ENCODE data around the gene TMTC3.
"Not testable (repeated sequence)": the region's sequence is repeated elsewhere in the genome, so short reads cannot be mapped to it uniquely, and the experiment has no call there.

TMTC3 gene

GRCh38 chr12:88141774-88142609 is at the start of gene TMTC3, which contains the start of gene CEP290:
Gene TMTC3, plus strand, starts transcription at chr12:88142307. Its CDS starts 6,009 bp downstream, at chr12:88148316.
Gene CEP290, minus strand, starts transcription at chr12:88142088. Its CDS starts 781 bp downstream, at chr12:88141307.
- DNase-seq = peak; percentile 98

DNA sequence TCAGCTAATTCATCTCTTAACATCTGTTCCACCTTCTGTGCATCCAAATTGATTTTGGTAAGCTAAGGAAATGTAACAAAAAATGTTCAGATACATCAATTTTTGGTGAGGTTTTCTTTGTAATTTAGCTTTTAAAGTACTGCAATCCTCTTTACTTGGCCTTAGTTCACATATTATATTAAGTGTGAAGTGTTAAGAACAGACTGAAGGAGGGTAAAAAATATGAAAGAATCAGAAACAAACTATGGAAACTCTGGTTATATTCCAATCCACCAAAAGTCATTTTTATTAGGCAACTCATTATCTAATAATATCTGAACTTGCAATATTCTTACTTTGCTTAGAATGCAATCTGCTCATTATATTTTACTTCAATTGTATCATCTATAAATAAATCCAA is 49.3 kb upstream of the TMTC3 start:
- no peak for DNase-seq

- DNase-seq = no peak
These were observed 48.5 kb upstream of the TMTC3 start for GRCh38 chr12:88093573-88093972.

- DNase-seq = no peak
These were observed 34.1 kb upstream of the TMTC3 start for GRCh38 chr12:88108021-88108420.

GRCh38 chr12:88111074-88111652 is 30.9 kb upstream of the TMTC3 start:
- DNase-seq = peak in 1 of 2 experiments; percentile 1

GRCh38 chr12:88113871-88114270 is 28.2 kb upstream of the TMTC3 start:
- DNase-seq = no peak

DNA sequence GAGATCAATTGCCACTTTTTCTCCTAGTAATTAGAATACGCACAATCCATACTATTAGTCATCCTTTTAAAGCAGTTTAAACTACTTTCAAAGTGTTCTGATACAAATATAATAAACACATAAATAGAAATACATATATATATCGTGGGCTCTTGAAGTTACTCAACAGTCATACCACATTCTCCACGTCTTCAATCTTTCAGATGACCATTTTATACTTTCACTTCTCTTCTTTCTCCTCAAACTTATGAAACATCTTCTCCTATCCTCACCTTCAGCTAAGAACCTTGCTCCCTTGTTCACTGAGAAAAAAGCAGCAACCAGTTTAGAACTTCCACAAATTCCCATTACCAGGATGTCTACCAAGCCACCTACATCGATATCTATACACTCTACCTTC is 19.4 kb upstream of the TMTC3 start:
- no peak for DNase-seq

- no peak for DNase-seq
These were observed 15.0 kb upstream of the TMTC3 start for GRCh38 chr12:88127099-88127498.

DNA sequence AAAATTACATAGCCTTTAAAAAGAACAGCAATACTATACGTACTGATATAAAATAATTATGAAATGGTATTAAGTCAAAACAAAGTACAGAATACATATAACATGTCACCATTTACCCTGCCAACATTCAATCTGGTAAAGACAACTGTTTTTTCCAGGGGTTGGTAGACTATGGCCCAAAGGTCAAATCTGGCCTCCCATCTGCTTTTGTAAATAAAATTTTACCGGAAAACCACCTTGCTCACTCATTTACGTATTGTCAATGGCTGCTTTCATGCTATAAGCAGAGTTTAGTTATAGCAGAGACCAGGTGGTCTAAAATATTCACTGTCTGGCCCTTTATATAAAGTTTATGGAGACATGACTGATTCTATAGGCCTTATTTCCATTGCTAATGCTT is 14.3 kb upstream of the TMTC3 start:
- DNase-seq = no peak

DNA sequence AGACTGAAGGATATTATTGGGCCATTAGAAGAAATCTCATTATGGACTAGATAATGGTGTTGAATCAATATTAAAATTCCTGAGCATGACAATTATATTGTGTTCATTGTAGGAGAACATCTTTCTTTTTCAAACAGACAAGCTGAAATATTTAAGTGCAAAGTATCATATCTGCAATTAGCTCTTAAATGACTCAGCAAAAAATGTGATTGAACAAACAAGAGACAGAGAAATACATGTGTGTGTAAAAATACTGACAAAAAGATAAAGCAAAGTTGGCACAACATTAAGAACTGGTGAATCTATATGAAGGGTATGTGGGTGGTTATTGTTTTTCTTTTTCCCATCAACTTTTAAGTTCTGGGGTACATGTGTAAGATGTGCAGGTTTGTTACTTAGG is 9.7 kb upstream of the TMTC3 start:
- no peak for DNase-seq

GRCh38 chr12:88133181-88133580 is 8.9 kb upstream of the TMTC3 start:
- DNase-seq = not testable (repeated sequence)

- not testable (repeated sequence) for DNase-seq
These were observed 2.4 kb upstream of the TMTC3 start for GRCh38 chr12:88139711-88140110.

- no peak for DNase-seq
These were observed 708 bp upstream of the TMTC3 start for GRCh38 chr12:88141425-88141773.

- no peak for DNase-seq
These were observed 494 bp downstream of the TMTC3 start for GRCh38 chr12:88142610-88142991.

DNA sequence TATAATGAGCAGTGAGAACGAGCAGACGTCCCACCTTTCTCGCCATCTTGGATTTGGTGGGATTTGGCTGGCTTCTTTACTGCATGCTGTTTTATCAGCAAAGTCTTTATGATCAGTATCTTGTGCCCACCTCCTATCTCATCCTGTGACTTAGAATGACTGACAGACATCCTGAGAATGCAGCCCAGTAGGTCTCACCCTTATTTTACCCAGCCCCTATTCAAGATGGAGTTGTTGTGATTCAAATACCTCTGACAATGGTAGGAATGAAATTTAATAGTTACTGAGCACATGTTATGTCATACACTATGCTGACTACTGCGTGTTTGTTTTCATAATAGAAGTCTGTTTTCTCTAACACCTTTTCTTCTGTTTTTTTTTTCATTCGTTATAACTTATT is 1.9 kb downstream of the TMTC3 start:
- DNase-seq = no peak

DNA sequence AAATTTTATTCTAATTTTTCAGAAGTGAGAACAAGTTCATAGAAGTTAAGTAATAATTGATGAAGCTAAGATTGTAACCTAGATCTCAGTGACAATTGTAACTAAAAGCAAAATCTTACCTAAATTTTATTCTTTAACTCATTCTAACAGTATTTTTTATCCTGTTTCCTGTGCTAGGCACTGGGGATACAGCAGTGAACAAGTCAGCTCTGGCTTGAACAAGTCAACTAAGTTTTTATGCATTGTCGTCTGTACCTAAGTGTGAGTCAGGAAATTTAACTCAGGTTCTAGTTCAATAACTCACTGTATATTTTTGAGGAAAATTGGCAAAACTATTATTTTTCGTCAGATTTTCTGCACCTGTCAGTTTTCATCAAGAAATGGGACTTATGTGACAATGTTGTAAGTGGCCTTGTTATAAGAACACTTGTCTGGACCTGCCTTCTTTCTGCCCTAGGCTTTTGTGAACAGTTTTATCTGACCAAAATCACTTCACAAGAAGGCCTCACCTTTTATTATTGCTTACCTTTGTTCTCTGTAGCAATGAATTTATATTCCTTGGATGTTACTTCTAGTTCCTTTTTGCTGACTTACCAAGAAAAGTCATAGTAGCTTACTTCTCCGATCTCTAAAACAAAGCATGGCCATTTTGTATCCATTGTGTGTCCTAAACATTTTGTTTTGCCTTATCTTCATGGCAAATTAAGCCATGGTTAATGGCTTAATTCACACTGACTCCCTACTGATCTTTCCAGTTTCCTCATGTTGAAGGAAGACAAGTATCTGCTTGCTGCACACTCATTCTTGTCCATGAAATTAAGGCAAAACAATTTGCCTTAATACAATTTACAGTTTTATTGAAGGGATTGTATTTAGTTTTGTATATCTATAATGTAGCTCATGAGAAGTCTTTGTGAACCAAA is 2.7 kb downstream of the TMTC3 start:
- DNase-seq = no peak

DNA sequence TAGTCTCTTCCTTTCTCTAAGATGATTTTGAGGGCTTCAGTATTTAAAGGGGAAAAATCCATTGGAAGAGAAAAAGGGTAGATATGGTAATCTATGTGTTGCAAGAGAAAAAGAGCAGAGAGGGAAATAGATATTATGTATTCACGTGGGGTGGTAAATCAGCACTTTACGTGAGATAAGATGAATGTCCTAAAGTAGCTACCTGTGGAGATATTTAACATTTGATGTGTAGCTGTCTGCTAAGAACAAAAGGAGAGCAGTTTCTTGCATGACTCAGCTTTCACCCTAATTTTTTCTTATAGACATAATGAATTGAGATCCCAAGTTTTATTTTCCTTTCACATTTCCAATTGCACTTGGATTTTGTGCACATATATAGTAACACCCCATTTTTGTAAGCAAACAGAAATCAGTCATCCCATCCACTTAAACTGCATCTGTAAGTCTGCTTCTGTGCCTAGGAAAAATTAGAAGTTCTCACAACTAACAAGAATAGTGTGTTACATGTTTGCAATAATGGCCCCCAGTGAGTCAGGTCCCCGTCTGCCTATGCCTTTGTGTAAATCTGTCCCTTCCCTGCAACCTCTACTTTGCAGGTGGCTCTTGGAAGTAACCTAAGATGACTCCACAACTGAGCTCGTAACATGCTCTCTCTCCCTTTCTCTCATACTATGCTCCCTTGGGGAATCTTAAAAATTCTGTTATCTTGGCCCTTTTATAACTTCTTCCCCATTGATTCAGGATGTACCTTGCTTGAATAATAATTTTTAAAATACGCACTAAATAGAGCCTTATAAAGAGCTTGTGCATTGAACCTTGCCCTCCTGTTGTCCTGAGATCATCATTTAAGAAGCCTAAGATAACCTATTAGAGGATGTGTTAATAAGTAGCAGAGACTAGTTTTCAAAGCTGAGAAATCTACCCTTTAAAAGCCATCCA is 3.7 kb downstream of the TMTC3 start:
- DNase-seq = no peak

DNA sequence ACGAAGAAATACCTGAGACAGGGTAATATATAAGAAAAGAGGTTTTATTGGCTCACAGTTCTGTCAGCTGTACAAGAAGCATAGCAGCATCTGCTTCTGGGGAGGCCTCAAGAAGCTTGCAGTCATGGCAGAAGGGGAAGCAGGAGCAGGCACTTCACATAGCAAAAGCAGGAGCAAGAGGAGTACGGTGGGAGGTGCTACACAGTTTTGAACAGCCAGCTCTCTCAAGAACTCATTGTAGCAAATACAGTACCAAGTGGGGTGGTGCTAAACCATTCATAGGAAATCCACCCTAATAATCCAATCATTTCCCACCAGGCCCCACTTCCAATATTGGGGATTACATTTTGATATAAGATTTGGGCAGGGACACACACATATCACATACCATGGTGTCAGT is 8.0 kb downstream of the TMTC3 start:
- DNase-seq = no peak

GRCh38 chr12:88153959-88154358 is 11.9 kb downstream of the TMTC3 start:
- peak; percentile 9 to 29 for DNase-seq

DNA sequence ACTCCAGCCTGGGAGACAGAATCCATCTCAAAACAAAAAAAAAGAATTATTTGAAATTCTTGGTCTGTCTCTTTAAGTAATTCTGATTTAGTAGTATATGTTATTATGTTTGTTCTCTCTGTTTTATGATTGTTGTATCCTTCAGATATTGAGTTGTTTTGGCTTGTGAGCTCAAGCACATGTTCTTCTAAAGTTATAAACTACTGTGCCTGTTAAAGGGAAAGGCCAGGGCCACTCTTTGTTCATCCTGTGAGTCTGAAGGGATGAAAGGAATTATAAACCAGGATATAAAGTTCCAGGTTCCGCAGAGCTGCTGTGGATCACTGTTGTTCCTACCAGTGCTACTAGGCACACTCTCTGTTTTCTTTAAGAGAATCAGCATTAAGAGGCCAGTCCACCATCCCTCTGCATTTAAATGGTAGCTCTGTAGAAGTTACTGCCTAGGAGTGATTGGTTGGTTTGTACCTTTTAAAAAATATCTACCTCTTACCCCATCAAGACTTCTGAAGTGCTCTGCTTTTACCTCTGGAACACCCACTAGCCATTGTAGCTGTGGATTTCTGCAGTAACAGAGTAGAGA is 14.1 kb downstream of the TMTC3 start:
- DNase-seq = no peak

GRCh38 chr12:88163371-88163770 is 21.3 kb downstream of the TMTC3 start:
- DNase-seq = no peak

DNA sequence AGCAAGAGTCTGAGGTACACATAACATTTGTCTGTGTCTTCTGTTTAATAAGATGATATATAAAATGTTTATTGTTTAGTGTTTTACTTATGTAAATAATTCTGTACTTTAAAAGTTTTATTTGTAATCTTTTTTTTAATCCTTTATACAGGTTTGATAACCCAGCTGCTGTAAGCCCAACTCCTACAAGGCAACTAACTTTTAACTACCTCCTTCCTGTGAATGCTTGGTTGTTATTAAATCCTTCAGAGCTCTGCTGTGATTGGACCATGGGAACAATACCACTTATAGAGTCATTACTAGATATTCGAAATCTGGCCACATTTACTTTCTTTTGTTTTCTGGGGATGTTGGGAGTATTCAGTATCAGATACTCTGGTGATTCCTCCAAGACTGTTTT is 24.1 kb downstream of the TMTC3 start:
- DNase-seq = no peak
